Activated T-cell treated with anti-CD3 and anti-CD28 coated beads, Interleukin-2, amount 50 U/mL, for 72 hours (primary cell): ENCODE results near the gene TRANK1. TPM values are rescaled to one million over a fixed set of nuclear protein-coding genes. Genes with fewer than 3 reads are reported as not detected.
A peak's percentile ranks its signal among the peaks of the same experiment; 100 is the strongest.

ENCODE experiments used
- ATAC-seq, 2 donors: fragments of 150-1000 bp; cut with Tn5 transposase; replicated peaks in 1 of 2; 2 replicates each; pipeline ENCODE4 v1.10.0; 2021; ENCODE audit warnings: moderate library complexity in 2 of 2, mild to moderate bottlenecking in 1 of 2
- DNase-seq, 2 donors: peaks; one replicate each; pipeline ENCODE4 v3.0.0; 2021 to 2022; ENCODE audit warnings: mixed read lengths in 1 of 2
- H3K27ac Mint-ChIP-seq: one replicate; pipeline ENCODE4 v1.8.0; 2022; ENCODE audit warnings: mild to moderate bottlenecking, moderate library complexity, mixed read lengths
- H3K27me3 Mint-ChIP-seq: one replicate; pipeline ENCODE4 v1.8.0; 2022; ENCODE audit warnings: low read depth, mixed read lengths
- H3K36me3 Mint-ChIP-seq, 2 donors: one replicate each; pipeline ENCODE4 v1.8.0; 2022; ENCODE audit warnings: mixed read lengths in 2 of 2, mild to moderate bottlenecking in 1 of 2; ENCODE audit not compliant: insufficient read depth in 2 of 2
- H3K4me1 Mint-ChIP-seq: one replicate; pipeline ENCODE4 v1.8.0; 2022; ENCODE audit warnings: low read depth, mixed read lengths
- H3K4me3 Mint-ChIP-seq, 2 donors: one replicate each; pipeline ENCODE4 v1.8.0; 2022; ENCODE audit warnings: mild to moderate bottlenecking in 2 of 2, mixed read lengths in 2 of 2, moderate library complexity in 2 of 2
- H3K9me3 Mint-ChIP-seq, 2 donors: one replicate each; pipeline ENCODE4 v1.8.0; 2022; ENCODE audit warnings: mixed read lengths in 2 of 2
- total RNA-seq, 2 donors: library from RNA; stranded (reverse); gene quantifications; one replicate each; pipeline ENCODE4 v1.2.3, GENCODE V29; 2022

TRANK1 gene
- total RNA-seq, 2 donors from 2014 or later, result 19.1 to 25.8 TPM

GRCh38 chr3:36923981-36924743 lies 20.7 kb downstream of the TRANK1 start:
- Mint-ChIP-seq H3K36me3 (peaks cover 10 to 11% of the 10 kb centered on the region in 2 donors), H3K4me3 (no peak overlapping the region), H3K27me3 (peaks cover 6% of the 10 kb centered on the region), H3K27ac (no peak overlapping the region), H3K9me3 (peaks cover 3 to 4% of the 10 kb centered on the region in 2 donors), H3K4me1 (peaks cover 13% of the 10 kb centered on the region)
- no peak for ATAC-seq
- no peak for DNase-seq

- no peak overlapping the region for H3K4me3 Mint-ChIP-seq
- DNase-seq (no peak), ATAC-seq (no peak)
- peaks cover 13% of the 10 kb centered on the region for H3K4me1 Mint-ChIP-seq
- H3K27ac Mint-ChIP-seq, result no peak overlapping the region
- peaks cover 3 to 4% of the 10 kb centered on the region in 2 donors for H3K9me3 Mint-ChIP-seq
- peaks cover 6% of the 10 kb centered on the region for H3K27me3 Mint-ChIP-seq
- peaks cover 10 to 11% of the 10 kb centered on the region in 2 donors for H3K36me3 Mint-ChIP-seq
Measured at GRCh38 chr3:36923523-36923943, 21.3 kb downstream of the TRANK1 start.

- DNase-seq (no peak), ATAC-seq (no peak)
- no peak overlapping the region for H3K27ac Mint-ChIP-seq
- peaks cover 10 to 12% of the 10 kb centered on the region in 2 donors for H3K36me3 Mint-ChIP-seq
- no peak overlapping the region for H3K4me3 Mint-ChIP-seq
- peaks cover 22% of the 10 kb centered on the region for H3K4me1 Mint-ChIP-seq
- H3K27me3 Mint-ChIP-seq, result peaks cover 13% of the 10 kb centered on the region
- peaks cover 3 to 4% of the 10 kb centered on the region in 2 donors for H3K9me3 Mint-ChIP-seq
Measured at GRCh38 chr3:36920884-36921567, 23.8 kb downstream of the TRANK1 start.

DNA sequence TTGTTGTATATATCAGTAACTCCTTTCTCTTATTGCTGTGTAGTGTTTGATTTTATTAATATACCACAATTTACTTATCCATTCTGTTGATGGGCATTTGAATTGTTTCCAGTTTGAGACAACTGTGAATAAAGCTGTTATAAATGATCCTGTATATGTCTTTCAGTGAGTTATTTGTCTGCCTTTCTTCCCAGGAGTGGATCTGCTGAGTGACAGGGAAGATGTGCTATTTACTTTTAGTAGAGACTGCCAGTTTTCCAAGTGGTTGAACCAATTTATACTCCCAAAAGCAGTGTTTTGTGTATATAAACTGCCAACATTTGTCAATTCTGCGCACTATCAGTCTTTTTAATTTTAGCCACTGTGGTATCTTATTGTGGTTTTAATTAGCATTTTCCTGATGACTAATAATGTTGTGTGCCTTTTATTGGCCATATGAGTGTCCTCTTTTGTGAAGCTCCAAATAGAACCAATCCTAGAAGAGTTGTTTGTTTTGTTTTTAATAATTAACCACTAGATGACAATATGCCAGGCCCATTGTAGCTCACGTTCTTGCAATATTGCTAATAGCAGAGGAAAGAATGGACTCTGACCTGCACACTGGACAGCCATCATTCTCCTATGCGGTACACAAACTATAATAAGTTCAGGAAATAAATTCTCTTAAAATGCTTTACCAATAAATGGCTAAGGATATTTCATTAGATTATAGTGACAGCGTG lies 25.3 kb downstream of the TRANK1 start:
- Mint-ChIP-seq H3K27me3 (peaks cover 7% of the 10 kb centered on the region), H3K4me1 (peaks cover 15% of the 10 kb centered on the region), H3K4me3 (no peak overlapping the region), H3K27ac (no peak overlapping the region), H3K36me3 (peaks cover 10 to 12% of the 10 kb centered on the region in 2 donors), H3K9me3 (peaks cover 3 to 4% of the 10 kb centered on the region in 2 donors)
- no peak for ATAC-seq
- DNase-seq, result no peak

GRCh38 chr3:36918050-36918449 lies 26.8 kb downstream of the TRANK1 start:
- Mint-ChIP-seq H3K27ac (peak overlapping the region; percentile 99), H3K9me3 (peaks cover 3 to 4% of the 10 kb centered on the region in 2 donors), H3K36me3 (peaks cover 10 to 11% of the 10 kb centered on the region in 2 donors), H3K4me1 (peaks cover 21% of the 10 kb centered on the region), H3K4me3 (peak overlapping the region; percentile 68 to 100), H3K27me3 (peaks cover 7% of the 10 kb centered on the region)
- ATAC-seq (peak; percentile 73 to 91), DNase-seq (no peak)

- H3K4me3 Mint-ChIP-seq, result peak overlapping the region; percentile 59 to 62
- peaks cover 0 to 4% of the 10 kb centered on the region in 2 donors for H3K36me3 Mint-ChIP-seq
- H3K27me3 Mint-ChIP-seq, result peaks cover 7% of the 10 kb centered on the region
- ATAC-seq (peak; percentile 88 to 91), DNase-seq (peak; percentile 50)
- H3K27ac Mint-ChIP-seq, result peak overlapping the region; percentile 3
- H3K9me3 Mint-ChIP-seq, result no peaks in the 10 kb centered on the region
- peaks cover 54% of the 10 kb centered on the region for H3K4me1 Mint-ChIP-seq
Measured at GRCh38 chr3:36911990-36912804, 32.7 kb downstream of the TRANK1 start.

GRCh38 chr3:36909666-36910065 lies 35.2 kb downstream of the TRANK1 start:
- ATAC-seq, result no peak
- DNase-seq, result no peak
- no peak overlapping the region for H3K27ac Mint-ChIP-seq
- H3K36me3 Mint-ChIP-seq, result peaks cover 0 to 4% of the 10 kb centered on the region in 2 donors
- H3K4me3 Mint-ChIP-seq, result no peak overlapping the region
- H3K9me3 Mint-ChIP-seq, result no peaks in the 10 kb centered on the region
- H3K4me1 Mint-ChIP-seq, result peaks cover 77% of the 10 kb centered on the region
- no peaks in the 10 kb centered on the region for H3K27me3 Mint-ChIP-seq

DNA sequence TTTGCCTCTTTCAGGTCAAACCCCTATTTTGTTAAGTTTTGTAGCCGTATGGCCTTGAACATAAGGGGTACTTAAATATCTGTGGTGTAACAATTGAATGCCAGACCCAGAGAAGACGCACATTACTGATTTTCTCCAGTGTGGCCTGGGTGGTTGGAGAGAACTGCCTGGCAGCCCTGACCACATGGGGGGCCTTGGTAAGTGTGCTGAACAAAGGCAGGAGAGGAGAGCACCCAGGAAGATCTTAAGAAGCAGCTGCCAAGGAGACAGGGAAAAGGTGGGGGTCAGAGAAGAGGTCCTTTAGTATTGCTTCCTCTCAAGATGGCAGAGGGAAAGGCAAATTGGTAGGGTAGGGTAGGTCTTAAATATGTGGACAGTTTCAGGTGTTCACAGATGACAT lies 35.7 kb downstream of the TRANK1 start:
- ATAC-seq (no peak), DNase-seq (no peak)
- Mint-ChIP-seq H3K9me3 (no peaks in the 10 kb centered on the region), H3K27me3 (no peaks in the 10 kb centered on the region), H3K36me3 (peaks cover 0 to 4% of the 10 kb centered on the region in 2 donors), H3K4me3 (peak overlapping the region; percentile 88 to 94), H3K27ac (peak overlapping the region; percentile 90), H3K4me1 (peaks cover 78% of the 10 kb centered on the region)

- peaks cover 0 to 4% of the 10 kb centered on the region in 2 donors for H3K36me3 Mint-ChIP-seq
- H3K4me3 Mint-ChIP-seq, result peak overlapping the region; percentile 88 to 94
- peak overlapping the region; percentile 90 for H3K27ac Mint-ChIP-seq
- DNase-seq (no peak), ATAC-seq (no peak)
- H3K9me3 Mint-ChIP-seq, result no peaks in the 10 kb centered on the region
- H3K27me3 Mint-ChIP-seq, result no peaks in the 10 kb centered on the region
- peaks cover 78% of the 10 kb centered on the region for H3K4me1 Mint-ChIP-seq
Measured at GRCh38 chr3:36908647-36909180, 36.1 kb downstream of the TRANK1 start.

GRCh38 chr3:36907911-36908646 lies 36.8 kb downstream of the TRANK1 start:
- Mint-ChIP-seq H3K4me3 (peak overlapping the region; percentile 88 to 94), H3K4me1 (peaks cover 78% of the 10 kb centered on the region), H3K27me3 (peaks cover 6% of the 10 kb centered on the region), H3K9me3 (no peaks in the 10 kb centered on the region), H3K36me3 (peaks cover 0 to 4% of the 10 kb centered on the region in 2 donors), H3K27ac (peak overlapping the region; percentile 90)
- DNase-seq, result peak; percentile 67 to 69
- peak; percentile 53 to 58 for ATAC-seq

- Mint-ChIP-seq H3K27me3 (peaks cover 7% of the 10 kb centered on the region), H3K4me3 (peak overlapping the region; percentile 44 to 89), H3K9me3 (no peaks in the 10 kb centered on the region), H3K36me3 (peaks cover 0 to 4% of the 10 kb centered on the region in 2 donors), H3K4me1 (peaks cover 78% of the 10 kb centered on the region), H3K27ac (peak overlapping the region; percentile 97)
- DNase-seq, result no peak
- ATAC-seq, result peak in 1 of 2 donors; percentile 7
Measured at GRCh38 chr3:36906504-36907149, 38.2 kb downstream of the TRANK1 start.
